Thyroid gland (tissue), 4 donors: Measurements from ENCODE around the gene C19orf53.

Experiments used
- POLR2A ChIP-seq, 2 donors: fragments of 450-650 bp; IDR thresholded peaks; one replicate each; pipeline ENCODE4 v1.6.1; 2017; ENCODE audit warnings: antibody characterized with exemption in 2 of 2, mild to moderate bottlenecking in 2 of 2, moderate library complexity in 1 of 2
- TF ChIP-seq, protein P1 (sequence below), 6 experiments: fragments of 200-600 bp in 3 of 6; fragments of 450-650 bp in 3 of 6; sonication (generic) in 3 of 6; IDR thresholded peaks; one replicate each; pipeline ENCODE4 v1.5.1; 2016 to 2019; ENCODE audit warnings: antibody characterized with exemption in 6 of 6, mild to moderate bottlenecking in 2 of 6, inconsistent platforms in 1 of 6, moderate library complexity in 1 of 6

- TF ChIP-seq, protein P1, sequence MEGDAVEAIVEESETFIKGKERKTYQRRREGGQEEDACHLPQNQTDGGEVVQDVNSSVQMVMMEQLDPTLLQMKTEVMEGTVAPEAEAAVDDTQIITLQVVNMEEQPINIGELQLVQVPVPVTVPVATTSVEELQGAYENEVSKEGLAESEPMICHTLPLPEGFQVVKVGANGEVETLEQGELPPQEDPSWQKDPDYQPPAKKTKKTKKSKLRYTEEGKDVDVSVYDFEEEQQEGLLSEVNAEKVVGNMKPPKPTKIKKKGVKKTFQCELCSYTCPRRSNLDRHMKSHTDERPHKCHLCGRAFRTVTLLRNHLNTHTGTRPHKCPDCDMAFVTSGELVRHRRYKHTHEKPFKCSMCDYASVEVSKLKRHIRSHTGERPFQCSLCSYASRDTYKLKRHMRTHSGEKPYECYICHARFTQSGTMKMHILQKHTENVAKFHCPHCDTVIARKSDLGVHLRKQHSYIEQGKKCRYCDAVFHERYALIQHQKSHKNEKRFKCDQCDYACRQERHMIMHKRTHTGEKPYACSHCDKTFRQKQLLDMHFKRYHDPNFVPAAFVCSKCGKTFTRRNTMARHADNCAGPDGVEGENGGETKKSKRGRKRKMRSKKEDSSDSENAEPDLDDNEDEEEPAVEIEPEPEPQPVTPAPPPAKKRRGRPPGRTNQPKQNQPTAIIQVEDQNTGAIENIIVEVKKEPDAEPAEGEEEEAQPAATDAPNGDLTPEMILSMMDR (IDR thresholded peaks at IDR 0.05) = no peak
- no peak for TF ChIP-seq POLR2A (IDR thresholded peaks at IDR 0.05)
Observed at GRCh38 chr19:13765395-13766094, 8.7 kb upstream of the C19orf53 start.
